ENCODE measurements around the gene HABP2.

HABP2 gene

DNA sequence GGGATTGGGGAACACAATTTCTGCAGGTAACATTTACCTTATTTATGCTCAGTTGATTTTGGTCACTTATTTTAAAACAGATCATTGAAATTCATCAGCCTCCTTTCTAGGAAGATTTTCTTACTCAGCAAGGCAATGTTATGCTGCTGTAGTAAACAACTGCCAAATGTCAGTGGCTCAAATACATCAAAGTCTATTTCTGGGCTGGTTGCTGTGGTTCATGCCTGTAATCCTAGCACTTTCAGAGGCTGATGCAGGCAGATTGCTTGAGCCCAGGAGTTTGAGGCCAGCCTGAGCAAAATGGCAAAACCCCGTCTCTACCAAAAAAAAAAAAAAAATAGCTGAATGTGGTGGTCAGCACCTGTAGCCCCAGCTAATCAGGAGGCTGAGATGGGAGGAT, 25.9 kb downstream of the HABP2 start:
- Histone ChIP-seq H3K27ac (ENCODE audit: low read length) (no peak overlapping the region), H3K27me3 (ENCODE audit: low read depth, low read length) (no peaks in the 10 kb centered on the region), H3K4me3 (ENCODE audit: low read depth in 1 of 2, low read length in 2 of 2) (no peak overlapping the region), H3K9me3 (ENCODE audit: control insufficient read depth in 1 of 2, low read length in 2 of 2) (no peaks in the 10 kb centered on the region), H3K4me1 (ENCODE audit: control insufficient read depth in 1 of 2, insufficient read depth in 2 of 2, low read length in 2 of 2) (no peaks in the 10 kb centered on the region), H3K36me3 (ENCODE audit: control insufficient read depth in 1 of 2, insufficient read depth in 2 of 2, low read length in 2 of 2) (no peaks in the 10 kb centered on the region)

DNA sequence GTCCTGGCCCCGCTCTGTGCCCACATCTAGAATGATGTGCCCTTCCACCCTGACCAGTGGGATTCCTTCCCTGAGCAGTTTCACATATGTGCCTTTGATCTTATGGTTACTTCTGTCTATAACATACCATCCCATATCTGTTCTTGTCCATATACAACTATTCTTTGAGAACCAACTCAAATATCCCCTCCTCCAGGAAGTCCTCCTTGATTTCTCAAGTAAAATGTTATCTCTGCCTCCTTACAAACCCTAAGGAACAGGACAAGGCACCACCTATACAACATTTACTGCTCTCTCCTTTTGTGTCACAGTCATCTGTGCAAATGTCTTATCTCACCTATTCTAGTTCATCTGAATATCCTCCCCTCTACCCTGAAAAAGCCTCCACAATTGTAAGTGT, 28.2 kb downstream of the HABP2 start:
- Histone ChIP-seq H3K27ac (ENCODE audit: low read length) (no peak overlapping the region), H3K27me3 (ENCODE audit: low read depth, low read length) (no peaks in the 10 kb centered on the region), H3K4me1 (ENCODE audit: control insufficient read depth in 1 of 2, insufficient read depth in 2 of 2, low read length in 2 of 2) (no peaks in the 10 kb centered on the region), H3K4me3 (ENCODE audit: low read depth in 1 of 2, low read length in 2 of 2) (no peak overlapping the region), H3K9me3 (ENCODE audit: control insufficient read depth in 1 of 2, low read length in 2 of 2) (no peaks in the 10 kb centered on the region), H3K36me3 (ENCODE audit: control insufficient read depth in 1 of 2, insufficient read depth in 2 of 2, low read length in 2 of 2) (no peaks in the 10 kb centered on the region)

DNA sequence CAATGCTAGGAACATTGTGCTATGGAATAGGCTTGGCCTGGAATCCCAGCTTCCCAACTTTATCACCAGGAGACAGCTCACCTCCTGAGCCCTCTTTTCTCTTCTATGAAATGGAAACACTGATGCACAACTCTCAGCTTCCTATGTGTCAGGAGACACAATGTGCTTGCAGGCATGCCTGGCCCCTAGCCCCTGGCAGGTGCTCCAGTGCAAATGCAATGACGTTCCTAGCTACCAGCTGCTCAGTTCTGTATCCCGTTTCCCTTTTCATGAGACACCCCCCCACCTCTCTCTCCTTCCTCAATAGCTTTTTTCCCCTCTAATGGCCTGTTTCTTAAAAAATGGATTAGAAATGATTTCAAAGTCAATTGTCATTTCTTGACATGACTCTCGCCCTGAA, 30.7 kb downstream of the HABP2 start:
- H3K36me3 ChIP-seq (ENCODE audit: control insufficient read depth in 1 of 2, insufficient read depth in 2 of 2, low read length in 2 of 2), result no peaks in the 10 kb centered on the region
- H3K4me1 ChIP-seq (ENCODE audit: control insufficient read depth in 1 of 2, insufficient read depth in 2 of 2, low read length in 2 of 2), result no peaks in the 10 kb centered on the region
- no peaks in the 10 kb centered on the region for H3K27me3 ChIP-seq (ENCODE audit: low read depth, low read length)
- no peaks in the 10 kb centered on the region for H3K9me3 ChIP-seq (ENCODE audit: control insufficient read depth in 1 of 2, low read length in 2 of 2)
- no peak overlapping the region for H3K4me3 ChIP-seq (ENCODE audit: low read depth in 1 of 2, low read length in 2 of 2)
- no peak overlapping the region for H3K27ac ChIP-seq (ENCODE audit: low read length)

DNA sequence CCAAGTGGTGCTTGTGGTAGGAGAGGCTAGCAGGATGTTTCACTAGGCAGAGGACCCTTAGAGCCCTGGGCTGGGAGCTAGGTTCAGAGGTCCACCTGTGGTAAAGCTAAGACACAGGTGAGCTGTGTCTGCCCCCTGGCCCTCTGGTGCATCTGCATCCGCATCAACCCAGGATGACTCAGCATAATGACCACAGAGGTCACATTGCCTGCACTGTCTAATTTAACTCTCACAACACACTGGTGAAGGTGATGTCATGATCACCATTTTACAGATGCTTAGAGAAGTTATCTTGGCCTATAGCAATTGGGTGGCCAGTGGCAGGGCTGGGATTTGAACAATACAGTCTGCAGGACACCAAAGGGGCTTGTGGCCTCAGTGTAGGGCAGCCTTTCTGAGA, 33.1 kb downstream of the HABP2 start:
- H3K4me3 ChIP-seq (ENCODE audit: low read depth in 1 of 2, low read length in 2 of 2), result no peak overlapping the region
- no peaks in the 10 kb centered on the region for H3K9me3 ChIP-seq (ENCODE audit: control insufficient read depth in 1 of 2, low read length in 2 of 2)
- H3K27ac ChIP-seq (ENCODE audit: low read length), result no peak overlapping the region
- H3K4me1 ChIP-seq (ENCODE audit: control insufficient read depth in 1 of 2, insufficient read depth in 2 of 2, low read length in 2 of 2), result no peaks in the 10 kb centered on the region
- H3K36me3 ChIP-seq (ENCODE audit: control insufficient read depth in 1 of 2, insufficient read depth in 2 of 2, low read length in 2 of 2), result no peaks in the 10 kb centered on the region
- H3K27me3 ChIP-seq (ENCODE audit: low read depth, low read length), result no peaks in the 10 kb centered on the region

DNA sequence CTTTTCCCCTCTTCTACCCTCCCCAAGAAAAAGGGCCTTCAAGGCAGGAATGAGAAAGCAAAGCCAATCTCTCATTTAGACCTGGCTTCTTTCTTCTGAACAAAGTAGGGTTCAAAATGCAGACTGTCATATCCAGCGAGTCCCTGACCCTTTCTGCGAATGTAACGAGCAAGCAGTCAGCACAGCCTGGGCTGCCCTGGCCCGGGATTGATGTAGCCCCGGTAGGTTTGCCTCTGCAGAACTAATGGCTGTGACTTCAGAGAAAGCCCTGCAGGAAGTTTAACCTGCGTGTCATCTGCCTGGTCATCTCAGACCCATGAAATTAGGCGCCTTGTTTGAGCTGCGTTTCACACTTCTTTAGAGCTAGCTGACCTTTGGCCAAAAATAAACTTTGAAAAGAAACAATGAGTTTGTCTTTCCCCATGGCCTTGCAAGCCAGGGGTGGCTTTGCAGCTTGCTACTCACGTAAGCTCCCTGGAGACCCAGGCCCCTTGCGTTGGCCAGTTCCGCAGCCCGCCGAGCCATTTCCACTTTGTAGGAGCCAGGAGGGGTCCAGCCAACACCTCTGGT, 36.4 kb downstream of the HABP2 start:
- Histone ChIP-seq H3K27me3 (ENCODE audit: low read depth, low read length) (no peaks in the 10 kb centered on the region), H3K4me1 (ENCODE audit: control insufficient read depth in 1 of 2, insufficient read depth in 2 of 2, low read length in 2 of 2) (no peaks in the 10 kb centered on the region), H3K36me3 (ENCODE audit: control insufficient read depth in 1 of 2, insufficient read depth in 2 of 2, low read length in 2 of 2) (no peaks in the 10 kb centered on the region), H3K4me3 (ENCODE audit: low read depth in 1 of 2, low read length in 2 of 2) (no peak overlapping the region), H3K9me3 (ENCODE audit: control insufficient read depth in 1 of 2, low read length in 2 of 2) (no peaks in the 10 kb centered on the region), H3K27ac (ENCODE audit: low read length) (no peak overlapping the region)

DNA sequence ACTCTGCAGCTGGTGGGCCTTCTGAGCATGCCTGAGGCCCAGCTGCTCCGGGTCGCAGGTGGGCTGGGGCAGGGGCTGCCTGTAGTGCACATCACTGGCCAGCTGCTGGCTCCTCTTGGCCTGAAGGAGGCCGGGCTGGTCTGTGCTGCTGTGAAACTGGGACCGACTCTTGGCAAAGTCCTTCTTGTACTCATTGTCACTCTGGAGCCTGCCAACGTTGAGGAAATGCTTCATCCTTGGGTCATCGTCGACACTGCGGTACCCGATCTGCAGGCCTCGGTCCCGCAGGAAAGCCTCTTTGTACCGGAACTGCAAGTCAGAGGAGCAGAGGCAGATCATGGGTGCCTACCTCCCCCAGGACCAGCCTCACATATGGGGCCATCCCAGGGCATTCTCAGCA, 37.7 kb downstream of the HABP2 start:
- no peak overlapping the region for H3K4me3 ChIP-seq (ENCODE audit: low read depth in 1 of 2, low read length in 2 of 2)
- no peaks in the 10 kb centered on the region for H3K9me3 ChIP-seq (ENCODE audit: control insufficient read depth in 1 of 2, low read length in 2 of 2)
- H3K27ac ChIP-seq (ENCODE audit: low read length), result no peak overlapping the region
- H3K4me1 ChIP-seq (ENCODE audit: control insufficient read depth in 1 of 2, insufficient read depth in 2 of 2, low read length in 2 of 2), result no peaks in the 10 kb centered on the region
- no peaks in the 10 kb centered on the region for H3K36me3 ChIP-seq (ENCODE audit: control insufficient read depth in 1 of 2, insufficient read depth in 2 of 2, low read length in 2 of 2)
- H3K27me3 ChIP-seq (ENCODE audit: low read depth, low read length), result no peaks in the 10 kb centered on the region

DNA sequence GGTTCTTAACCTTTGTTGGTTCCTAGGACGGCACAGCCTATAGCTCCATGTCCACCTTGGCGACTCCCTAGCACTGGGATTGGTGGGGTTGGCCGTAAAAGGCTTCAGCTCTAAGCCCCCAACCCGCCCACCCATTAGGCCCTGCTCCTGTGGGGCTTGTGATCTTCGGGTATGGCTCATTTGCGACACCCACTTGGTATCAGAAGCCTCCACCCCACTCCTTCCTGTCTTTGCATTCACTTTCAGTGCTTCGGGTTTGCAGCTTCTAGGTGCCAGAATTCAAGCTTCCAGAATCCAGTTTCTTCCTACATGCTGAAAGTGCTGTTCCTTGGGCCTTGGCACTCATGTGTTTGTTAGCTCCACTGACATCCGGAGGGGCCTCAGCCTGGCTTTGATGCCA, 39.5 kb downstream of the HABP2 start:
- no peak overlapping the region for H3K27ac ChIP-seq (ENCODE audit: low read length)
- H3K36me3 ChIP-seq (ENCODE audit: control insufficient read depth in 1 of 2, insufficient read depth in 2 of 2, low read length in 2 of 2), result no peaks in the 10 kb centered on the region
- H3K9me3 ChIP-seq (ENCODE audit: control insufficient read depth in 1 of 2, low read length in 2 of 2), result no peaks in the 10 kb centered on the region
- no peaks in the 10 kb centered on the region for H3K4me1 ChIP-seq (ENCODE audit: control insufficient read depth in 1 of 2, insufficient read depth in 2 of 2, low read length in 2 of 2)
- no peak overlapping the region for H3K4me3 ChIP-seq (ENCODE audit: low read depth in 1 of 2, low read length in 2 of 2)
- H3K27me3 ChIP-seq (ENCODE audit: low read depth, low read length), result no peaks in the 10 kb centered on the region

DNA sequence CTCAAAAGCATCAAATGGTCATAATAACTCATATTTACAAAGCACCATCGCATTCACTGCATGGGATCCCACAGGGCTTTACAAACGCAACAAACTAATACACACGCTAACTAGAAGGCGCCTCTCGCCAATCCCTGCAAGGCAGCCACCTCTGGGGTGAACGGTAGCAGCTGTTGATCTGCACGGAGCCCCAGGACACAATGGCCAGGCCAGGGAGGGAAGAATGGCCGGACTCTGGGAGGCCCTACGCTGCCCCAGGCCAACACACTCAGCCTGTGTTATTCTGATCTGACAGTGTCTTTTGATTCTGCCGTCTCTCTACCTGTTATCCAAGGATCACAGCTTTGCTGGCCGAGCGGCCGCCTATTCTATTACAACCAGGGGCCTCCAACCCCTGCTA, 41.8 kb downstream of the HABP2 start:
- no peaks in the 10 kb centered on the region for H3K27me3 ChIP-seq (ENCODE audit: low read depth, low read length)
- H3K4me1 ChIP-seq (ENCODE audit: control insufficient read depth in 1 of 2, insufficient read depth in 2 of 2, low read length in 2 of 2), result no peaks in the 10 kb centered on the region
- H3K4me3 ChIP-seq (ENCODE audit: low read depth in 1 of 2, low read length in 2 of 2), result no peak overlapping the region
- H3K27ac ChIP-seq (ENCODE audit: low read length), result no peak overlapping the region
- H3K9me3 ChIP-seq (ENCODE audit: control insufficient read depth in 1 of 2, low read length in 2 of 2), result no peaks in the 10 kb centered on the region
- no peaks in the 10 kb centered on the region for H3K36me3 ChIP-seq (ENCODE audit: control insufficient read depth in 1 of 2, insufficient read depth in 2 of 2, low read length in 2 of 2)

DNA sequence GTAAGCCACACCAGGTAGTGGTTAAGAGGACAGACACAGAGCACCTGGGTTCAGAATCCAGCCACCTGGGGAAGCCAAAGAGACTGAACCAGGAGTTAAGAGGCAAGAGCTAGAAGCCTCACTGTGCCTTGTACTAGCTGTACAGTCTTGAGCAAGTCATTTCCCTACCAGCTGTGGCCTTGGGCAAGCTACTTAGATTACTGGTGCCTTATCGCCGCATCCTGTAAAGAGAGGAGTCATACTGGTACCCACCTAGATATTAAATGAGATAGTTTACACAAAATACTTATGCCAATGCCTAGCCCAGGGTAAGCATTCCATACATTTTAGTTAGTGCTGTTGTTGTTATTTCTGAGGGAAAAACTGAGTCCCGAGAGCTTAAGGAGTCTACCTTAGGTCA, 47.7 kb downstream of the HABP2 start:
- Histone ChIP-seq H3K9me3 (ENCODE audit: control insufficient read depth in 1 of 2, low read length in 2 of 2) (no peaks in the 10 kb centered on the region), H3K27me3 (ENCODE audit: low read depth, low read length) (no peaks in the 10 kb centered on the region), H3K4me3 (ENCODE audit: low read depth in 1 of 2, low read length in 2 of 2) (no peak overlapping the region), H3K27ac (ENCODE audit: low read length) (no peak overlapping the region), H3K36me3 (ENCODE audit: control insufficient read depth in 1 of 2, insufficient read depth in 2 of 2, low read length in 2 of 2) (no peaks in the 10 kb centered on the region), H3K4me1 (ENCODE audit: control insufficient read depth in 1 of 2, insufficient read depth in 2 of 2, low read length in 2 of 2) (no peaks in the 10 kb centered on the region)

DNA sequence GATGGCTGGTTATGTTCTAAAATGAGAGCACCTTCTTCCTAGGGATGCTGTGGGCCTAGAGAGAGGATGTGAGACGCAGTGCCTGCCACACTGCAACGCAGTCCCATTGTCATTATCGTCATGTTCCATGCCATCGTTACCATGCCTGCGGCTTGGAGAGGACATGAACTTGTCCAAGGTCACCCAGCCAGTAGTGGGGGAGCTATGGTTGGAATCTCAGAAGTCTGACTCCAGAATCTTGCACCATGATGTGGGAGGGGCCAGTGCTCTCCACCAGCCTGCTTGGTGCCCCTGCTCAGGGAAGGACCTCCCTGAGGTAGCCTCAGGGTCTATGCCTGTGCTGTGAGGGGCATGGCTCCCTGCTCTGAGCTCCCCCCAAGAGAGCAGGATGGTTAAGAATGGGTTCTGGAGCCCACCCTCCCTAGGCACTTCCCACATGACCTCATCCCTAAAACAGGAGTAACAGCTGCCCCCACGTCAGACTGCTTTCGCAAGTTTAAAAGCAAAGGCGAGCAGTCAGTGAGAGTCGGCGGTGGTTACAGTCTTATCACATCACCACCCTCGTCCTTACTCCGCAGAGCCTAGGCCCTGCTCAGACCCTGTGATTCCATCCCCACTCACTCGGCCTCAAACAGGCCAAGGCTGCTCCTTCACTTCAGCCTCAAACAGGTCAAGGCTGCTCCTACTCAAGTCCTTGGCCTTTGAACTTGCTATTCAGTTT, 50.4 kb downstream of the HABP2 start:
- H3K9me3 ChIP-seq (ENCODE audit: control insufficient read depth in 1 of 2, low read length in 2 of 2), result no peaks in the 10 kb centered on the region
- H3K36me3 ChIP-seq (ENCODE audit: control insufficient read depth in 1 of 2, insufficient read depth in 2 of 2, low read length in 2 of 2), result no peaks in the 10 kb centered on the region
- H3K27ac ChIP-seq (ENCODE audit: low read length), result no peak overlapping the region
- no peaks in the 10 kb centered on the region for H3K27me3 ChIP-seq (ENCODE audit: low read depth, low read length)
- no peaks in the 10 kb centered on the region for H3K4me1 ChIP-seq (ENCODE audit: control insufficient read depth in 1 of 2, insufficient read depth in 2 of 2, low read length in 2 of 2)
- no peak overlapping the region for H3K4me3 ChIP-seq (ENCODE audit: low read depth in 1 of 2, low read length in 2 of 2)

DNA sequence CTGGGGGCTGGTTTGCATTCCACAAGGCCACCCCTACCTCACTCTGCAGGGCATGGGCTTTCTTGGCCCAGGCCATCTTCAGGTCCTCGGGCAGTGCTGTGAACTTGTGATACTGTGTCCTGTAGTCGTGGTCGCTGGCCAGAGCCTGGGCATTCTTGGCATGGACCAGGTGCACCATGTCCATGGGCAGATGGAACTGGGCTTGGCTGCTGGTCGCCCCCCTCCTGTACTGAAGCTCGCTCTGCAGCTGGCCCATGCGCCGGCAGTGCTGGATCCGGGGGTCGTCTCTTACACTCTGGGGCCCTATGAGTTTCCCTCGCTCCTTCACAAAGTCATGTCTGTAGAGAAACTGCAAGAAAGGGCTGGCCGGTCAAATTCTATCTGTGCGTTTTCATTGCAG, 51.7 kb downstream of the HABP2 start:
- no peaks in the 10 kb centered on the region for H3K4me1 ChIP-seq (ENCODE audit: control insufficient read depth in 1 of 2, insufficient read depth in 2 of 2, low read length in 2 of 2)
- no peaks in the 10 kb centered on the region for H3K27me3 ChIP-seq (ENCODE audit: low read depth, low read length)
- H3K36me3 ChIP-seq (ENCODE audit: control insufficient read depth in 1 of 2, insufficient read depth in 2 of 2, low read length in 2 of 2), result no peaks in the 10 kb centered on the region
- no peak overlapping the region for H3K4me3 ChIP-seq (ENCODE audit: low read depth in 1 of 2, low read length in 2 of 2)
- H3K27ac ChIP-seq (ENCODE audit: low read length), result no peak overlapping the region
- H3K9me3 ChIP-seq (ENCODE audit: control insufficient read depth in 1 of 2, low read length in 2 of 2), result no peaks in the 10 kb centered on the region

All from muscle layer of duodenum (tissue), 2 donors.